CD14-positive monocyte (primary cell): Measurements from ENCODE around the gene GPHN. TPM values are rescaled to one million over a fixed set of nuclear protein-coding genes. Genes with fewer than 3 reads are reported as not detected.

Source experiments
- DNase-seq, 3 donors: peaks; one replicate each; pipeline ENCODE4 v3.0.0-alpha.2; 2011 to 2022
- H2AFZ ChIP-seq: 2 replicates; pipeline ENCODE4 v1.6.0; 2012; ENCODE audit warnings: mild to moderate bottlenecking, low read depth, low read length, inconsistent platforms; ENCODE audit not compliant: insufficient read depth, poor library complexity, severe bottlenecking
- H3K27ac ChIP-seq, 2 donors: 1 replicate in 1 of 2; 2 replicates in 1 of 2; pipeline ENCODE4 v1.5.1; 2012 to 2013; ENCODE audit warnings: low read length in 2 of 2, control low read depth in 1 of 2, inconsistent platforms in 1 of 2, low read depth in 1 of 2, mild to moderate bottlenecking in 1 of 2
- H3K27me3 ChIP-seq, 2 donors: one replicate each; pipeline versions ENCODE4 v1.6.0 to v1.6.1; 2011 to 2013; ENCODE audit warnings: low read length in 2 of 2; ENCODE audit not compliant: control insufficient read depth in 2 of 2, insufficient read depth in 2 of 2
- H3K36me3 ChIP-seq, 2 donors: replicated peaks in 1 of 2; 1 replicate in 1 of 2; 2 replicates in 1 of 2; pipeline versions ENCODE4 v1.5.1 to v1.6.1; 2012 to 2013; ENCODE audit warnings: low read length in 2 of 2, control low read depth in 1 of 2, inconsistent platforms in 1 of 2, mild to moderate bottlenecking in 1 of 2; ENCODE audit not compliant: insufficient read depth in 2 of 2, control insufficient read depth in 1 of 2
- H3K4me1 ChIP-seq, 2 donors: 1 replicate in 1 of 2; 2 replicates in 1 of 2; pipeline versions ENCODE4 v1.5.1 to v1.6.1; 2012 to 2013; ENCODE audit warnings: low read length in 2 of 2, control low read depth in 1 of 2, inconsistent platforms in 1 of 2, mild to moderate bottlenecking in 1 of 2, moderate library complexity in 1 of 2; ENCODE audit not compliant: insufficient read depth in 2 of 2, control insufficient read depth in 1 of 2
- H3K4me2 ChIP-seq: replicated peaks from 2 replicates; pipeline ENCODE3; 2012; ENCODE audit warnings: low read length, moderate library complexity, mild to moderate bottlenecking; ENCODE audit not compliant: poor library complexity, severe bottlenecking; ENCODE audit errors: extremely low read depth
- H3K4me3 ChIP-seq, 3 experiments: fragments of 200-600 bp in 1 of 3; sonication (generic) in 1 of 3; replicated peaks in 1 of 3; 1 replicate in 2 of 3; 2 replicates in 1 of 3; pipeline ENCODE4 v1.5.1; 2011 to 2013; ENCODE audit warnings: low read length in 3 of 3, mild to moderate bottlenecking in 3 of 3, control low read depth in 2 of 3, low read depth in 2 of 3, inconsistent platforms in 1 of 3, moderate library complexity in 1 of 3
- H3K79me2 ChIP-seq: 2 replicates; pipeline ENCODE4 v1.6.0; 2012; ENCODE audit warnings: mild to moderate bottlenecking, control low read depth, inconsistent platforms, low read length, moderate library complexity; ENCODE audit not compliant: insufficient read depth
- H3K9ac ChIP-seq: 2 replicates; pipeline ENCODE4 v1.6.0; 2017; ENCODE audit warnings: low read length, mild to moderate bottlenecking; ENCODE audit not compliant: insufficient read depth, poor library complexity, severe bottlenecking
- H3K9me3 ChIP-seq, 2 donors: replicated peaks in 1 of 2; 1 replicate in 1 of 2; 2 replicates in 1 of 2; pipeline versions ENCODE4 v1.5.1 to v1.6.1; 2012 to 2013; ENCODE audit warnings: low read length in 2 of 2, control low read depth in 1 of 2; ENCODE audit not compliant: control insufficient read depth in 1 of 2, insufficient read depth in 1 of 2
- H4K20me1 ChIP-seq: 2 replicates; pipeline ENCODE4 v1.6.0; 2012; ENCODE audit warnings: mild to moderate bottlenecking, low read length, control low read depth, moderate library complexity; ENCODE audit not compliant: insufficient read depth
- H3K27ac Mint-ChIP-seq, 7 donors: one replicate each; pipeline ENCODE4 v1.8.0; 2020; ENCODE audit warnings: mild to moderate bottlenecking in 7 of 7, mixed read lengths in 7 of 7, moderate library complexity in 6 of 7, inconsistent platforms in 2 of 7
- H3K27me3 Mint-ChIP-seq, 3 donors: one replicate each; pipeline ENCODE4 v1.8.0; 2021 to 2022; ENCODE audit warnings: low read depth in 3 of 3, mild to moderate bottlenecking in 3 of 3, mixed read lengths in 3 of 3, moderate library complexity in 3 of 3, inconsistent platforms in 1 of 3
- H3K36me3 Mint-ChIP-seq, 2 donors: one replicate each; pipeline ENCODE4 v1.8.0; 2020; ENCODE audit warnings: mixed read lengths in 2 of 2, inconsistent platforms in 1 of 2, mild to moderate bottlenecking in 1 of 2
- H3K4me1 Mint-ChIP-seq: one replicate; pipeline ENCODE4 v1.8.0; 2020; ENCODE audit warnings: mild to moderate bottlenecking, mixed read lengths
- H3K4me3 Mint-ChIP-seq, 2 donors: one replicate each; pipeline ENCODE4 v1.8.0; 2020; ENCODE audit warnings: mild to moderate bottlenecking in 2 of 2, mixed read lengths in 2 of 2, moderate library complexity in 1 of 2
- H3K9me3 Mint-ChIP-seq, 7 donors: one replicate each; pipeline ENCODE4 v1.8.0; 2020 to 2022; ENCODE audit warnings: mixed read lengths in 7 of 7, mild to moderate bottlenecking in 6 of 7, moderate library complexity in 6 of 7, inconsistent platforms in 2 of 7
- WGBS: methylation state at CpG from one replicate; pipeline ENCODE4 v1.1.5; 2013; ENCODE audit warnings: missing lambda C conversion rate; ENCODE audit not compliant: insufficient coverage; 5-methylcytosine and 5-hydroxymethylcytosine counted together
- intact Hi-C, 2 donors: fragments of 100-400 bp; cut with micrococcal nuclease; formaldehyde crosslinking; loops; one replicate each; pipeline versions ENCODE4 v1.15.0 to v1.15.1; 2023
- polyA plus RNA-seq, 3 donors: library from polyadenylated mRNA; depleted of rRNA in 1 of 3; unstranded in 2 of 3; stranded (reverse) in 1 of 3; fragments of 300-500 nt in 2 of 3; fragments of >200 nt in 1 of 3; fragmentation: Illumina TruSeq in 2 of 3; gene quantifications; 1 replicate in 2 of 3; 2 replicates in 1 of 3; pipeline ENCODE4 v1.2.3, GENCODE V29; 2012 to 2021
- TF ChIP-seq, protein P1 (sequence below): fragments of 200-600 bp; IDR thresholded peaks from one replicate; pipeline ENCODE4 v1.8.0; 2022; ENCODE audit warnings: antibody characterized with exemption, mild to moderate bottlenecking

The GPHN gene
- polyA plus RNA-seq, 3 donors, result 1.9 to 3.1 (median 3.0) TPM

DNA sequence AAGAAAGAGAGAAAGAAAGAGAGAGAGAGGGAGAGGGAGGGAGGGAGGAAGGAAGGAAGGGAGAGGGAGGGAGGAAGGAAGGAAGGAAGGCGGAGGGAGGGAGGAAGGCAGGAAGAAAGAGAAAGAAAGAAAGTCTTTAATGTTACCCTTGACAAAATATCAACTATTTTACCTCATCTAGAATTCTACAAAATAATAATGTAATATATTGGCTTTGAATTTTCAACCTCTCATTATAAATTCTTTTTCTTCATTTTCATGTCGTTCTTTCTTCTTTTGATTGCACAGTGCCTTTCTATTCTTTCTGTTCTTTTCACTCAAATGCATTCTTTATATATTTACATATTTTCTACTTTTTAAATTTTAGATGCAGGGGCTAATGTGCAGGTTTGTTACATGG lies 621.8 kb downstream of the GPHN start:
- no CpG with 5 or more reads among the region's 2 CpGs for WGBS
- no peaks in the 10 kb centered on the region for H3K9me3 ChIP-seq
- H3K27ac ChIP-seq, result no peak overlapping the region
- TF ChIP-seq, protein P1, sequence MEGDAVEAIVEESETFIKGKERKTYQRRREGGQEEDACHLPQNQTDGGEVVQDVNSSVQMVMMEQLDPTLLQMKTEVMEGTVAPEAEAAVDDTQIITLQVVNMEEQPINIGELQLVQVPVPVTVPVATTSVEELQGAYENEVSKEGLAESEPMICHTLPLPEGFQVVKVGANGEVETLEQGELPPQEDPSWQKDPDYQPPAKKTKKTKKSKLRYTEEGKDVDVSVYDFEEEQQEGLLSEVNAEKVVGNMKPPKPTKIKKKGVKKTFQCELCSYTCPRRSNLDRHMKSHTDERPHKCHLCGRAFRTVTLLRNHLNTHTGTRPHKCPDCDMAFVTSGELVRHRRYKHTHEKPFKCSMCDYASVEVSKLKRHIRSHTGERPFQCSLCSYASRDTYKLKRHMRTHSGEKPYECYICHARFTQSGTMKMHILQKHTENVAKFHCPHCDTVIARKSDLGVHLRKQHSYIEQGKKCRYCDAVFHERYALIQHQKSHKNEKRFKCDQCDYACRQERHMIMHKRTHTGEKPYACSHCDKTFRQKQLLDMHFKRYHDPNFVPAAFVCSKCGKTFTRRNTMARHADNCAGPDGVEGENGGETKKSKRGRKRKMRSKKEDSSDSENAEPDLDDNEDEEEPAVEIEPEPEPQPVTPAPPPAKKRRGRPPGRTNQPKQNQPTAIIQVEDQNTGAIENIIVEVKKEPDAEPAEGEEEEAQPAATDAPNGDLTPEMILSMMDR, result no peak
- no peak overlapping the region for H2AFZ ChIP-seq
- no peaks in the 10 kb centered on the region for H3K27me3 ChIP-seq
- Mint-ChIP-seq H3K4me1 (no peaks in the 10 kb centered on the region), H3K9me3 (no peaks in the 10 kb centered on the region), H3K36me3 (peaks cover 2 to 6% of the 10 kb centered on the region in 2 donors), H3K27ac (no peak overlapping the region), H3K27me3 (no peaks in the 10 kb centered on the region), H3K4me3 (no peak overlapping the region)
- intact Hi-C loops, result no loop called here
- no peaks in the 10 kb centered on the region for H3K36me3 ChIP-seq
- DNase-seq, result no peak
- H3K4me2 ChIP-seq, result no peak overlapping the region
- no peak overlapping the region for H3K4me3 ChIP-seq
- H3K4me1 ChIP-seq, result no peaks in the 10 kb centered on the region
- H3K79me2 ChIP-seq, result no peaks in the 10 kb centered on the region
- no peak overlapping the region for H3K9ac ChIP-seq
- no peaks in the 10 kb centered on the region for H4K20me1 ChIP-seq

DNA sequence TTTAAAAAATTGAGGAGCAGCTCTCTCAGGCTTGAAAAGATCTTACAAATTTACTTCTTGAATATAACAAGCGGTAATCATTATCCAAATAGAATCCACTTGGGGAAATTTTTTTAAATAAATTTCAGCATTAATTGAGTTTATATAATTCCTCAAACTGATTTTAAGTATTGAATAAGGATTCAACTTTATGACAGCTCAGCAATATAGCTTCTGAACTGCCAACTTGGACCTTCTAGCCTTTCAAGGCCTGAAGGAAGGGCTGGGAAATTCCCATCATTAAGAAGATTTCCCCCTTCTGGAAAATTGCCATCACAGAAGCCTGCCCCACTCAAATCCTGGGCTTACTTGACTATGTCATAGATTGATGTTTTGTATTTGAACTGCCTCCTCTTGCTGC lies 623.7 kb downstream of the GPHN start:
- TF ChIP-seq, protein P1, result no peak
- H3K9me3 Mint-ChIP-seq, result no peaks in the 10 kb centered on the region
- no peaks in the 10 kb centered on the region for H3K79me2 ChIP-seq
- no peaks in the 10 kb centered on the region for H3K4me1 Mint-ChIP-seq
- H3K27me3 ChIP-seq, result no peaks in the 10 kb centered on the region
- H3K36me3 ChIP-seq, result no peaks in the 10 kb centered on the region
- DNase-seq, result no peak
- peaks cover 2 to 6% of the 10 kb centered on the region in 2 donors for H3K36me3 Mint-ChIP-seq
- no peak overlapping the region for H3K9ac ChIP-seq
- H2AFZ ChIP-seq, result no peak overlapping the region
- no peak overlapping the region for H3K27ac Mint-ChIP-seq
- no peak overlapping the region for H3K4me3 Mint-ChIP-seq
- intact Hi-C loops, result no loop called here
- H4K20me1 ChIP-seq, result no peaks in the 10 kb centered on the region
- no peak overlapping the region for H3K27ac ChIP-seq
- no peak overlapping the region for H3K4me2 ChIP-seq
- no peaks in the 10 kb centered on the region for H3K4me1 ChIP-seq
- H3K9me3 ChIP-seq, result no peaks in the 10 kb centered on the region
- H3K27me3 Mint-ChIP-seq, result peaks cover 0 to 4% (median 0%) of the 10 kb centered on the region in 3 donors
- WGBS, result no CpG with 5 or more reads among the region's 1 CpG
- H3K4me3 ChIP-seq, result no peak overlapping the region
